BE2C (cell line): ENCODE results near the gene CLNK.

Experiments
- DNase-seq: peaks from one replicate; pipeline ENCODE4 v3.0.0-alpha.2; 2020
- H3K27me3 ChIP-seq: fragments of 250-450 bp; sonication (Bioruptor Pico); 2 replicates; pipeline ENCODE4 v1.5.1; 2020; ENCODE audit warnings: mild to moderate bottlenecking
- H3K36me3 ChIP-seq: fragments of 250-450 bp; sonication (Bioruptor Pico); 2 replicates; pipeline ENCODE4 v1.5.1; 2020; ENCODE audit warnings: mild to moderate bottlenecking
- H3K4me1 ChIP-seq: fragments of 250-450 bp; sonication (Bioruptor Pico); 2 replicates; pipeline ENCODE4 v1.5.1; 2020
- H3K4me3 ChIP-seq: 2 replicates; pipeline ENCODE4 v1.5.1; 2011; ENCODE audit warnings: low read depth, low read length
- H3K9me3 ChIP-seq: fragments of 250-450 bp; sonication (Bioruptor Pico); 2 replicates; pipeline ENCODE4 v1.5.1; 2020
- CTCF ChIP-seq: IDR thresholded peaks from 2 replicates; pipeline ENCODE4 v1.5.1; 2012; ENCODE audit warnings: mild to moderate bottlenecking, low read depth, low read length

Gene CLNK

GRCh38 chr4:10456595-10457254 is 227.8 kb downstream of the CLNK start:
- H3K36me3 ChIP-seq, result no peaks in the 10 kb centered on the region
- H3K4me1 ChIP-seq, result no peaks in the 10 kb centered on the region
- no peaks in the 10 kb centered on the region for H3K27me3 ChIP-seq
- DNase-seq, result peak; percentile 37
- no peak for TF ChIP-seq CTCF
- peak overlapping the region; percentile 16 for H3K4me3 ChIP-seq
- peaks cover 3% of the 10 kb centered on the region for H3K9me3 ChIP-seq

- Histone ChIP-seq H3K4me1 (no peaks in the 10 kb centered on the region), H3K4me3 (peak overlapping the region; percentile 16; the same call in 1 of the 2 replicates), H3K9me3 (peaks cover 3% of the 10 kb centered on the region), H3K27me3 (no peaks in the 10 kb centered on the region), H3K36me3 (no peaks in the 10 kb centered on the region)
- DNase-seq, result no peak
- no peak for TF ChIP-seq CTCF
Measured at GRCh38 chr4:10456260-10456594, 228.3 kb downstream of the CLNK start.

GRCh38 chr4:10455133-10455532 is 229.4 kb downstream of the CLNK start:
- H3K36me3 ChIP-seq, result no peaks in the 10 kb centered on the region
- no peaks in the 10 kb centered on the region for H3K4me1 ChIP-seq
- no peak for DNase-seq
- H3K4me3 ChIP-seq, result no peak overlapping the region
- TF ChIP-seq CTCF, result no peak
- H3K9me3 ChIP-seq, result peaks cover 3% of the 10 kb centered on the region
- H3K27me3 ChIP-seq, result no peaks in the 10 kb centered on the region

- Histone ChIP-seq H3K4me3 (no peak overlapping the region), H3K9me3 (peaks cover 3% of the 10 kb centered on the region), H3K27me3 (no peaks in the 10 kb centered on the region), H3K36me3 (no peaks in the 10 kb centered on the region), H3K4me1 (no peaks in the 10 kb centered on the region)
- no peak for TF ChIP-seq CTCF
- no peak for DNase-seq
Measured at GRCh38 chr4:10454726-10455125, 229.8 kb downstream of the CLNK start.

GRCh38 chr4:10454121-10454520 is 230.4 kb downstream of the CLNK start:
- no peaks in the 10 kb centered on the region for H3K36me3 ChIP-seq

More at GRCh38 chr4:10454121-10454520, 230.4 kb downstream of the CLNK start:
- Histone ChIP-seq H3K4me1 (no peaks in the 10 kb centered on the region), H3K4me3 (no peak overlapping the region), H3K9me3 (peaks cover 3% of the 10 kb centered on the region), H3K27me3 (no peaks in the 10 kb centered on the region)
- no peak for TF ChIP-seq CTCF
- DNase-seq, result no peak
